Liver (tissue), 9 donors: ENCODE data around the gene PPP3CB. TPM values are rescaled to one million over a fixed set of nuclear protein-coding genes. Genes with fewer than 3 reads are reported as not detected.

ENCODE experiments used
- DNase-seq: peaks from one replicate; pipeline ENCODE4 v3.0.0-alpha.2; 2017; ENCODE audit warnings: low spot score
- H3K27ac ChIP-seq, 2 donors: one replicate each; pipeline ENCODE4 v1.7.0; 2013; ENCODE audit warnings: inconsistent platforms in 2 of 2, low read length in 2 of 2, control low read depth in 1 of 2, low read depth in 1 of 2, mild to moderate bottlenecking in 1 of 2
- H3K27me3 ChIP-seq, 4 donors: one replicate each; pipeline versions ENCODE4 v1.6.1 to v1.7.0; 2013; ENCODE audit warnings: low read length in 3 of 4, inconsistent platforms in 1 of 4, mild to moderate bottlenecking in 1 of 4, moderate library complexity in 1 of 4; ENCODE audit not compliant: control insufficient read depth in 4 of 4, insufficient read depth in 4 of 4
- H3K36me3 ChIP-seq, 4 donors: one replicate each; pipeline versions ENCODE4 v1.6.1 to v1.7.0; 2013; ENCODE audit warnings: low read length in 3 of 4, mild to moderate bottlenecking in 3 of 4, low read depth in 1 of 4, moderate library complexity in 1 of 4; ENCODE audit not compliant: control insufficient read depth in 4 of 4, insufficient read depth in 3 of 4
- H3K4me1 ChIP-seq, 4 donors: one replicate each; pipeline versions ENCODE4 v1.6.1 to v1.7.0; 2013; ENCODE audit warnings: low read length in 3 of 4, mild to moderate bottlenecking in 3 of 4, moderate library complexity in 1 of 4; ENCODE audit not compliant: control insufficient read depth in 4 of 4, insufficient read depth in 4 of 4
- H3K4me3 ChIP-seq, 3 donors: one replicate each; pipeline versions ENCODE4 v1.6.1 to v1.7.0; 2013; ENCODE audit warnings: low read length in 3 of 3, control low read depth in 1 of 3, low read depth in 1 of 3, mild to moderate bottlenecking in 1 of 3
- H3K9ac ChIP-seq, 2 donors: one replicate each; pipeline ENCODE4 v1.7.0; 2013; ENCODE audit warnings: low read length in 2 of 2, mild to moderate bottlenecking in 2 of 2, moderate library complexity in 2 of 2, control low read depth in 1 of 2, low read depth in 1 of 2
- H3K9me3 ChIP-seq, 4 donors: one replicate each; pipeline versions ENCODE4 v1.6.1 to v1.7.0; 2013; ENCODE audit warnings: low read length in 3 of 4; ENCODE audit not compliant: control insufficient read depth in 4 of 4
- FOXA1 ChIP-seq: IDR thresholded peaks from 2 replicates; pipeline ENCODE4 v1.6.1; 2016; ENCODE audit warnings: antibody characterized with exemption
- GABPA ChIP-seq, 2 donors: IDR thresholded peaks in 1 of 2; conservative IDR thresholded peaks in 1 of 2; 2 replicates each; pipeline ENCODE4 v1.6.1; 2016; ENCODE audit warnings: antibody characterized with exemption in 2 of 2, mild to moderate bottlenecking in 1 of 2, moderate library complexity in 1 of 2
- NR2F2 ChIP-seq: IDR thresholded peaks from 2 replicates; pipeline ENCODE4 v1.6.1; 2016; ENCODE audit warnings: antibody characterized with exemption
- RAD21 ChIP-seq, 2 donors: IDR thresholded peaks; 2 replicates each; pipeline ENCODE4 v1.6.1; 2016; ENCODE audit warnings: antibody characterized with exemption in 2 of 2, mild to moderate bottlenecking in 2 of 2
- RXRA ChIP-seq, 2 donors: IDR thresholded peaks; 2 replicates each; pipeline ENCODE4 v1.6.1; 2017 to 2018; ENCODE audit warnings: antibody characterized with exemption in 2 of 2, mild to moderate bottlenecking in 1 of 2
- SP1 ChIP-seq: IDR thresholded peaks from 2 replicates; pipeline ENCODE4 v1.6.1; 2018; ENCODE audit warnings: antibody characterized with exemption, mild to moderate bottlenecking
- TAF1 ChIP-seq: conservative IDR thresholded peaks from 2 replicates; pipeline ENCODE4 v1.6.1; 2016; ENCODE audit warnings: antibody characterized with exemption, mild to moderate bottlenecking
- YY1 ChIP-seq: IDR thresholded peaks from 2 replicates; pipeline ENCODE4 v1.6.1; 2016; ENCODE audit warnings: antibody characterized with exemption, mild to moderate bottlenecking
- WGBS: extraction: QIAGEN DNeasy Blood & Tissue Kit; methylation state at CpG from one replicate; pipeline ENCODE4 v1.1.7; 2013; 5-methylcytosine and 5-hydroxymethylcytosine counted together
- polyA plus RNA-seq, 2 donors: library from polyadenylated mRNA; stranded (reverse) in 1 of 2; unstranded in 1 of 2; fragments of 200-250 nt in 1 of 2; fragments of >200 nt in 1 of 2; fragmentation: Nextera tagmentation in 1 of 2; extraction: Ambion mirVana in 1 of 2; gene quantifications; one replicate each; pipeline versions ENCODE4 v1.2.1 to v1.2.3, GENCODE V29; 2013 to 2015
- total RNA-seq, 2 donors: library from RNA; depleted of rRNA; stranded (reverse); fragments of >200 nt; gene quantifications; one replicate each; pipeline ENCODE4 v1.2.3, GENCODE V29; 2014
- TF ChIP-seq, protein P1 (sequence below): IDR thresholded peaks from 2 replicates; pipeline ENCODE4 v1.6.1; 2016; ENCODE audit warnings: antibody characterized with exemption, mild to moderate bottlenecking
- TF ChIP-seq, protein P2 (sequence below): IDR thresholded peaks from 2 replicates; pipeline ENCODE4 v1.6.1; 2016; ENCODE audit warnings: antibody characterized with exemption
- TF ChIP-seq, protein P3 (sequence below): fragments of 150-350 bp; IDR thresholded peaks from 2 replicates; pipeline ENCODE4 v1.5.1; 2017; ENCODE audit warnings: improper control_type of control experiment, low read depth, low read length; ENCODE audit not compliant: missing input control
- TF ChIP-seq, protein P4 (sequence below): IDR thresholded peaks from 2 replicates; pipeline ENCODE4 v1.6.1; 2016; ENCODE audit warnings: antibody characterized with exemption
- donor health status: healthy.
- donor health status: healthy.
- donor health status: healthy.
- donor health status: healthy.
- donor health status: healthy.

Gene PPP3CB
- total and polyA plus RNA-seq, 4 donors = 5.7 to 22.4 (median 11.4) TPM

DNA sequence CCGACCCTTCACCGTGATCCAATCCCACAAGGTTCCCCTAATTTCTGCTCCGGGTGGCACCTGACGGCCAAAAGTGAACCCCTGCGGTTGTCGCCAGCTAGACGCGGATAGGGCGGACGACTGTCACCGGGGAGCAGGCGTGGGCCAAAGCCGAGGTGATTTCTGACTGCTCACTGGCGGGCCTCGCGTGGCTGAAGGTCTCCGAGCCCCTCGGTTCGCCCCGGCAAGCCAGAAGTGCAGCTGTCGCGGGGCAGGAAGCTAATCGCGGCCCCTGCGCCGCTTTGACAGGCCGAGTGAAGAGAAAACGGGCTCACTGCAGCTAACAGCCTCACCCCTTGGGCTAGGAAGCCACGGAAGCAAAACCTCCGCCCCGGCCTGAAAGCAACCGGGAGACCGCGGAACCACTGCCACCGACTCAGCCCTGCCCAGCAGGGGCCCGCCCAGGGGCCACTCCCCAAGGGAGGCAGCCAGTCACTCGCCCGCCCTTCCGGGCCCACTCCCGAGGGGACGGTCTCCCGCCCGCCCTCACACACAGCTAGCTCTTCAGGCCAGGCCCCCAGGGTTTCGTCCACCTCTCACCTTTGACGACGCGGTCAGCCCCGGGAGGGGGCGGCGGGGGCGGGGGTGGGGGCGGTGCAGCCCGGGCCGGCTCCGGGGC lies 469 bp downstream of the PPP3CB start:
- Histone ChIP-seq H3K36me3 (no peaks in the 10 kb centered on the region), H3K9me3 (no peaks in the 10 kb centered on the region), H3K4me3 (peak overlapping the region; percentile 80 to 98 (median 89)), H3K27me3 (no peaks in the 10 kb centered on the region), H3K27ac (peak overlapping the region; percentile 85 to 98), H3K4me1 (peaks cover 8 to 24% (median 12%) of the 10 kb centered on the region in 4 donors), H3K9ac (peak overlapping the region; percentile 44 to 49)
- TF ChIP-seq FOXA1 = no peak
- peak in 1 of 2 donors; percentile 13 for TF ChIP-seq RAD21 (IDR thresholded peaks at IDR 0.05)
- TF ChIP-seq YY1 = peak; percentile 73
- TF ChIP-seq TAF1 = peak; percentile 36
- TF ChIP-seq, protein P1, sequence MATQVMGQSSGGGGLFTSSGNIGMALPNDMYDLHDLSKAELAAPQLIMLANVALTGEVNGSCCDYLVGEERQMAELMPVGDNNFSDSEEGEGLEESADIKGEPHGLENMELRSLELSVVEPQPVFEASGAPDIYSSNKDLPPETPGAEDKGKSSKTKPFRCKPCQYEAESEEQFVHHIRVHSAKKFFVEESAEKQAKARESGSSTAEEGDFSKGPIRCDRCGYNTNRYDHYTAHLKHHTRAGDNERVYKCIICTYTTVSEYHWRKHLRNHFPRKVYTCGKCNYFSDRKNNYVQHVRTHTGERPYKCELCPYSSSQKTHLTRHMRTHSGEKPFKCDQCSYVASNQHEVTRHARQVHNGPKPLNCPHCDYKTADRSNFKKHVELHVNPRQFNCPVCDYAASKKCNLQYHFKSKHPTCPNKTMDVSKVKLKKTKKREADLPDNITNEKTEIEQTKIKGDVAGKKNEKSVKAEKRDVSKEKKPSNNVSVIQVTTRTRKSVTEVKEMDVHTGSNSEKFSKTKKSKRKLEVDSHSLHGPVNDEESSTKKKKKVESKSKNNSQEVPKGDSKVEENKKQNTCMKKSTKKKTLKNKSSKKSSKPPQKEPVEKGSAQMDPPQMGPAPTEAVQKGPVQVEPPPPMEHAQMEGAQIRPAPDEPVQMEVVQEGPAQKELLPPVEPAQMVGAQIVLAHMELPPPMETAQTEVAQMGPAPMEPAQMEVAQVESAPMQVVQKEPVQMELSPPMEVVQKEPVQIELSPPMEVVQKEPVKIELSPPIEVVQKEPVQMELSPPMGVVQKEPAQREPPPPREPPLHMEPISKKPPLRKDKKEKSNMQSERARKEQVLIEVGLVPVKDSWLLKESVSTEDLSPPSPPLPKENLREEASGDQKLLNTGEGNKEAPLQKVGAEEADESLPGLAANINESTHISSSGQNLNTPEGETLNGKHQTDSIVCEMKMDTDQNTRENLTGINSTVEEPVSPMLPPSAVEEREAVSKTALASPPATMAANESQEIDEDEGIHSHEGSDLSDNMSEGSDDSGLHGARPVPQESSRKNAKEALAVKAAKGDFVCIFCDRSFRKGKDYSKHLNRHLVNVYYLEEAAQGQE = peak; percentile 12
- WGBS = under 1% methylated on average over 55 of the region's 55 CpGs
- DNase-seq = peak; percentile 91

DNA sequence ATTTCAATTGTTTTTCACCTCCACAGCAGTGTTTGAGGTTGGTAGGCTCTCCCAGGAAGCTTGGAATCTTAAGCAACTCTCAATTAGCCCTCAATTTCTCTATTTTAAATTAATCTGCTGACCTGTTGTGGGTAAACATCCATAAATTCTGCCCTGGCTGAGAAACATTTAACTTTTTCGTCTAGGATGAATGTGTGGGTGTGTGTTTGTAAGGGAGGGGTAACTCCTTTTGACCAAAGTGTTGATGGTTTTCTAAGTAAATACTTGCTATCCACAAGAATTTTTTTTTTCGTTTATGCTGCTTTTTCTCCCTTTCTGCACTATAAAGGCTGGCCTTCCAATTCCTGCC lies 973 bp downstream of the PPP3CB start:
- DNase-seq = no peak
- peaks cover 8 to 24% (median 12%) of the 10 kb centered on the region in 4 donors for H3K4me1 ChIP-seq
- TF ChIP-seq, protein P2, sequence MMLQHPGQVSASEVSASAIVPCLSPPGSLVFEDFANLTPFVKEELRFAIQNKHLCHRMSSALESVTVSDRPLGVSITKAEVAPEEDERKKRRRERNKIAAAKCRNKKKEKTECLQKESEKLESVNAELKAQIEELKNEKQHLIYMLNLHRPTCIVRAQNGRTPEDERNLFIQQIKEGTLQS = no peak
- TF ChIP-seq RAD21 (IDR thresholded peaks at IDR 0.05) = no peak
- TF ChIP-seq NR2F2 = no peak
- TF ChIP-seq, protein P3, sequence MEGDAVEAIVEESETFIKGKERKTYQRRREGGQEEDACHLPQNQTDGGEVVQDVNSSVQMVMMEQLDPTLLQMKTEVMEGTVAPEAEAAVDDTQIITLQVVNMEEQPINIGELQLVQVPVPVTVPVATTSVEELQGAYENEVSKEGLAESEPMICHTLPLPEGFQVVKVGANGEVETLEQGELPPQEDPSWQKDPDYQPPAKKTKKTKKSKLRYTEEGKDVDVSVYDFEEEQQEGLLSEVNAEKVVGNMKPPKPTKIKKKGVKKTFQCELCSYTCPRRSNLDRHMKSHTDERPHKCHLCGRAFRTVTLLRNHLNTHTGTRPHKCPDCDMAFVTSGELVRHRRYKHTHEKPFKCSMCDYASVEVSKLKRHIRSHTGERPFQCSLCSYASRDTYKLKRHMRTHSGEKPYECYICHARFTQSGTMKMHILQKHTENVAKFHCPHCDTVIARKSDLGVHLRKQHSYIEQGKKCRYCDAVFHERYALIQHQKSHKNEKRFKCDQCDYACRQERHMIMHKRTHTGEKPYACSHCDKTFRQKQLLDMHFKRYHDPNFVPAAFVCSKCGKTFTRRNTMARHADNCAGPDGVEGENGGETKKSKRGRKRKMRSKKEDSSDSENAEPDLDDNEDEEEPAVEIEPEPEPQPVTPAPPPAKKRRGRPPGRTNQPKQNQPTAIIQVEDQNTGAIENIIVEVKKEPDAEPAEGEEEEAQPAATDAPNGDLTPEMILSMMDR = no peak
- no peak for TF ChIP-seq FOXA1
- TF ChIP-seq, protein P4, sequence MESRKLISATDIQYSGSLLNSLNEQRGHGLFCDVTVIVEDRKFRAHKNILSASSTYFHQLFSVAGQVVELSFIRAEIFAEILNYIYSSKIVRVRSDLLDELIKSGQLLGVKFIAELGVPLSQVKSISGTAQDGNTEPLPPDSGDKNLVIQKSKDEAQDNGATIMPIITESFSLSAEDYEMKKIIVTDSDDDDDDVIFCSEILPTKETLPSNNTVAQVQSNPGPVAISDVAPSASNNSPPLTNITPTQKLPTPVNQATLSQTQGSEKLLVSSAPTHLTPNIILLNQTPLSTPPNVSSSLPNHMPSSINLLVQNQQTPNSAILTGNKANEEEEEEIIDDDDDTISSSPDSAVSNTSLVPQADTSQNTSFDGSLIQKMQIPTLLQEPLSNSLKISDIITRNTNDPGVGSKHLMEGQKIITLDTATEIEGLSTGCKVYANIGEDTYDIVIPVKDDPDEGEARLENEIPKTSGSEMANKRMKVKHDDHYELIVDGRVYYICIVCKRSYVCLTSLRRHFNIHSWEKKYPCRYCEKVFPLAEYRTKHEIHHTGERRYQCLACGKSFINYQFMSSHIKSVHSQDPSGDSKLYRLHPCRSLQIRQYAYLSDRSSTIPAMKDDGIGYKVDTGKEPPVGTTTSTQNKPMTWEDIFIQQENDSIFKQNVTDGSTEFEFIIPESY = no peak
- TF ChIP-seq, protein P1 = no peak
- TF ChIP-seq RXRA (IDR thresholded peaks at IDR 0.05) = no peak
- no peak for TF ChIP-seq YY1
- no peak for TF ChIP-seq SP1
- TF ChIP-seq GABPA (IDR thresholded peaks at IDR 0.05 in 1 of 2, conservative IDR thresholded peaks at IDR 0.05 in 1 of 2) = no peak
- peak overlapping the region; percentile 85 to 98 for H3K27ac ChIP-seq
- under 1% methylated on average over 2 of the region's 2 CpGs for WGBS
- H3K9me3 ChIP-seq = no peaks in the 10 kb centered on the region
- no peaks in the 10 kb centered on the region for H3K36me3 ChIP-seq
- no peaks in the 10 kb centered on the region for H3K27me3 ChIP-seq
- H3K9ac ChIP-seq = peak overlapping the region; percentile 44 to 49
- H3K4me3 ChIP-seq = peak overlapping the region; percentile 80 to 98 (median 89)
